Activated T-cell treated with anti-CD3 and anti-CD28 coated beads, Interleukin-2, amount 50 U/mL, for 72 hours (primary cell): ENCODE data around the gene YY1AP1. TPM values are rescaled to one million over a fixed set of nuclear protein-coding genes. Genes with fewer than 3 reads are reported as not detected.
A peak's percentile ranks its signal among the peaks of the same experiment; 100 is the strongest.
"Not testable (repeated sequence)": the region's sequence is repeated elsewhere in the genome, so short reads cannot be mapped to it uniquely, and the experiment has no call there.

Source experiments
- ATAC-seq, 2 donors: fragments of 150-1000 bp; cut with Tn5 transposase; replicated peaks in 1 of 2; 2 replicates each; pipeline ENCODE4 v1.10.0; 2021; ENCODE audit warnings: moderate library complexity in 2 of 2, mild to moderate bottlenecking in 1 of 2
- DNase-seq, 2 donors: peaks; one replicate each; pipeline ENCODE4 v3.0.0; 2021 to 2022; ENCODE audit warnings: mixed read lengths in 1 of 2
- H3K27ac Mint-ChIP-seq: one replicate; pipeline ENCODE4 v1.8.0; 2022; ENCODE audit warnings: mild to moderate bottlenecking, moderate library complexity, mixed read lengths
- H3K27me3 Mint-ChIP-seq: one replicate; pipeline ENCODE4 v1.8.0; 2022; ENCODE audit warnings: low read depth, mixed read lengths
- H3K36me3 Mint-ChIP-seq, 2 donors: one replicate each; pipeline ENCODE4 v1.8.0; 2022; ENCODE audit warnings: mixed read lengths in 2 of 2, mild to moderate bottlenecking in 1 of 2; ENCODE audit not compliant: insufficient read depth in 2 of 2
- H3K4me1 Mint-ChIP-seq: one replicate; pipeline ENCODE4 v1.8.0; 2022; ENCODE audit warnings: low read depth, mixed read lengths
- H3K4me3 Mint-ChIP-seq, 2 donors: one replicate each; pipeline ENCODE4 v1.8.0; 2022; ENCODE audit warnings: mild to moderate bottlenecking in 2 of 2, mixed read lengths in 2 of 2, moderate library complexity in 2 of 2
- H3K9me3 Mint-ChIP-seq, 2 donors: one replicate each; pipeline ENCODE4 v1.8.0; 2022; ENCODE audit warnings: mixed read lengths in 2 of 2
- total RNA-seq, 2 donors: library from RNA; stranded (reverse); gene quantifications; one replicate each; pipeline ENCODE4 v1.2.3, GENCODE V29; 2022

The YY1AP1 gene
- total RNA-seq, 2 donors from 2014 or later: 94.5 to 98.9 TPM

DNA sequence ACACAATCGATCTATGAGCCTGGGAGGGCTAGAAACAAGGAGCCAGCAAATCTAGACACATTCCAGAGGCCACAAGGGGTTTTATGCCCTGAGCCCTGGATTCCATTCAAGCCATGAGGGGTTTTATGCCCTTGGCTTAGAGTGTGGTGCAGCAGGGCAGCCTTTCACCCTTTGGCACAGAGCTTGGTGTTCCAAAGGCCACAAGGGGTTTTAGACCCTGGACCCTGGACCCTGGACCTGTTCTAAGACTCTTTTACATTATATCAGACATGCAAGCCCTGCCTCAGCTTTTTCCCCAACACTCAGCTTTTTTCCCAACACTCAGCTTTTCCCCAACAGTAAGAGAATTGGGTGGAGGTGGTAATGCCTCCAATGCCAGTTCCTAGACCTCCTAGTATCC, 65.2 kb downstream of the YY1AP1 start:
- Mint-ChIP-seq H3K27me3 (no peaks in the 10 kb centered on the region), H3K9me3 (no peaks in the 10 kb centered on the region), H3K4me3 (no peak overlapping the region), H3K4me1 (no peaks in the 10 kb centered on the region), H3K27ac (no peak overlapping the region), H3K36me3 (no peaks in the 10 kb centered on the region)
- DNase-seq (no peak), ATAC-seq (no peak)

DNA sequence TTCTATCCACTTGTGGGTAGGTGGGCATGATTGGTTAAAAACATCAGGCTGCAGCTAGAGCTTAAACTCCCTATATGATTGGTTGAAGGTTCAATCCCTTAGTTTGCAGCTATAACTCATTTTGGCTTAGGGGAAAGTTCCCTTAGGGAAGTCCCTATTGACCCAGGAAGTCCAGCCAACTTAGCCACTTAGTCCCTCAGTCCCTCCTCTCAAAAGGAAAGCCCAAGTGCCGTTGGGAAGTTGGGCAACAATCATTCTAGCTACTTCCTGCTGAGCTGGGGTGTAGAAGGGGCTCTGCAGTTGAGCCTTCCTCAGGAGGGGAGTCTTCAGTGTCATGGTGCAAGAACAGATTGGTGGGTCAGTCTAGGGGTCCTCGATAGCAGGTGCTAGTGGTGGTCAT, 66.4 kb downstream of the YY1AP1 start:
- H3K36me3 Mint-ChIP-seq: no peaks in the 10 kb centered on the region
- no peaks in the 10 kb centered on the region for H3K27me3 Mint-ChIP-seq
- no peaks in the 10 kb centered on the region for H3K4me1 Mint-ChIP-seq
- DNase-seq (no peak), ATAC-seq (no peak)
- H3K9me3 Mint-ChIP-seq: no peaks in the 10 kb centered on the region
- H3K27ac Mint-ChIP-seq: no peak overlapping the region
- no peak overlapping the region for H3K4me3 Mint-ChIP-seq

DNA sequence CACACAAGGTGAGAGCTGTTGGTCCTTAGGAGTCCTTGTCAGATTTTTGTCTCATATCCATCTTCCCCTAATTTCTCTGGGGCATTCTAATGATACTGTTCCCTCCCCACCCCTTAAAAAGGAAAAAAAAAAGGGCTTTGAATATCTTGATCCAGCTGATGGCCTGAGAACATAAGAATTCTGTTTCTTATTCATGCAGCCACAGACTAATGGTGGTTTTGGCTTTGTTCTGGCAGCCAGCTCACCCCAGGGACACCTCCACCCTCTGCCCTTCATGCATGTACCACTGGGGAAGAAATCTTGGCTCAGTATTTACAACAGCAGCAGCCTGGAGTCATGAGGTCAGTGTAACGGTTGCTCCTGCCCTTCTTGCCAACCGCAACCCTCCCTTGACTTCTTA, 75.3 kb downstream of the YY1AP1 start:
- not testable (repeated sequence) for DNase-seq, H3K27me3 Mint-ChIP-seq, H3K36me3 Mint-ChIP-seq, H3K4me3 Mint-ChIP-seq, ATAC-seq, H3K9me3 Mint-ChIP-seq
- Mint-ChIP-seq H3K27ac (peak overlapping the region; percentile 3), H3K4me1 (peaks cover 16% of the 10 kb centered on the region)

DNA sequence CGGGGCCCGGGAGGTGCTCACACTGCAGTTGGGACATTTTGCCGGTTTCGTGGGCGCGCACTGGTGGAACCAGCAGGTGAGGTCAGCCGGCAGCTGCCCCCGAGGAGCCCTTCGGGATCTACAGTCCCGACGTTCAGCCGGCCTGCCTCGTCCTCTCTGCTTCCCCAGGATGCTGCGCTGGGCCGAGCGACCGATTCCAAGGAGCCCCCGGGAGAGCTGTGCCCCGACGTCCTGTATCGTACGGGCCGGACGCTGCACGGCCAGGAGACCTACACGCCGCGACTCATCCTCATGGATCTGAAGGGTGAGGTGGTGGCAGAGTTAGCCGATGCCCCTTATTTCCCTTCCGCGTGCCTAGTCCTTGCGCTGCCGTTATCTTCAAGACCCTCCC, 78.3 kb downstream of the YY1AP1 start:
- H3K27me3 Mint-ChIP-seq, H3K27ac Mint-ChIP-seq, DNase-seq, H3K9me3 Mint-ChIP-seq, H3K36me3 Mint-ChIP-seq: not testable (repeated sequence)
- H3K4me1 Mint-ChIP-seq: peaks cover 16% of the 10 kb centered on the region
- H3K4me3 Mint-ChIP-seq: peak overlapping the region; percentile 97 to 98
- peak in 1 of 2 donors; percentile 39 for ATAC-seq

DNA sequence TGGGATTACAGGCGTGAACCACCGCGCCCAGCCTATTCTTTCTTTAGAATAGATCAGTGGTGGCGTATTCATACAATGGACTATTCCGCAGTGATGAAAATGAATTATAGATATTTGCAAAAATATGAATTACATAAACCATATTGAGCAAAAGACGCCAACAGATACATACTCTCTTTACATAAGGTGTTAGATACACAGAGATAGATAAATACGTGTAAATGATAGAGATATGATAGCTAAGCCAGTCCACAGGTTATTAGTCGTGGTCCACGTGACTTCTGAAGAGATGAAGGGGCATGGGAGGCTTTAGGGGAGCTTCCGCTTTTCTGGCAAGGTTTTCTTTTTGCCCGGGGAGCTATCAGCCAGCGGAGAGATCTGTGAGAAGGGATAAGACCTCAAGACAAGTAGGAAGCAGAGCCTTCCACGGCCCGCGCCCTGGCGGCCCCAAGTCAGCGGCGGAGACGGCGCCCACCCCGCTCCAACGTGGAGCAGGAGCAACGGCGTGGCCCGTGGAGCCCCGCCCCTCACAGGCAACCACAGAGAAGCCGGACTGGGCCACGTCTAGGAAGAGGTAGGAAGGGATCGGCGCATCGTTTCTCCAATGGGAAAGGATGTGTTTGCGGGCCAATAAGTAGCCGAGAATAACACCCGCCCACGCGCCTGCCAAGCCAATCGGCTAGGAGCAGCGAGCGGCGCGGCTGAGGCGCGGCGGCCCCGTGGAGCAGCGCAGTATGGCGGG, 78.9 kb downstream of the YY1AP1 start, which contains the start of gene MSTO1:
MSTO1 (plus strand) TSS at position 704 of the 742 bp plus-strand sequence; CDS start at position 735, 31 bp downstream.
- no peaks in the 10 kb centered on the region for H3K27me3 Mint-ChIP-seq
- H3K27ac Mint-ChIP-seq: peak within 1 kb of the TSS; percentile 96
- peaks cover 0 to 8% of the 10 kb centered on the region in 2 donors for H3K36me3 Mint-ChIP-seq
- DNase-seq: peak; percentile 97 to 99
- ATAC-seq: peak; percentile 97
- H3K4me1 Mint-ChIP-seq: peaks cover 14% of the 10 kb centered on the region
- H3K4me3 Mint-ChIP-seq: peak within 1 kb of the TSS; percentile 97 to 98
- H3K9me3 Mint-ChIP-seq: no peaks in the 10 kb centered on the region

Other genes starting within 250 kb of the YY1AP1 start
- 10 to 100 TPM; 40.3 to 47.2 TPM for gene ASH1L, start 126.0 kb downstream of the YY1AP1 start, total RNA-seq
- 10 to 100 TPM; 41.6 to 53.3 TPM for gene MSTO1, start 78.6 kb downstream of the YY1AP1 start, total RNA-seq
- 100 to 1,000 TPM; 123 to 135 TPM for gene DAP3, start 317 bp upstream of the YY1AP1 start, total RNA-seq
- gene GON4L, start 168.4 kb upstream of the YY1AP1 start, total RNA-seq: 10 to 100 TPM; 62.8 to 67.3 TPM
- 10 to 100 TPM; 30.6 to 35.3 TPM for gene SYT11, start 170.8 kb upstream of the YY1AP1 start, total RNA-seq
- gene RIT1, start 222.6 kb upstream of the YY1AP1 start, total RNA-seq: 10 to 100 TPM; 31.7 to 33.8 TPM
- gene KHDC4, start 245.6 kb upstream of the YY1AP1 start, total RNA-seq: 10 to 100 TPM; 93.3 to 98.7 TPM